Smooth muscle cell (in vitro differentiated cells): ENCODE data around the gene CCSER1. TPM values are rescaled to one million over a fixed set of nuclear protein-coding genes. Genes with fewer than 3 reads are reported as not detected.
A peak's percentile ranks its signal among the peaks of the same experiment; 100 is the strongest.

Source experiments
- DNase-seq: peaks from one replicate; lab custom pipeline; 2025; ENCODE audit not compliant: unreplicated experiment; lab: John Stamatoyannopoulos, UW
- H2AFZ ChIP-seq: fragments of 200-600 bp; sonication (generic); 2 replicates; pipeline ENCODE4 v1.6.0; 2016; ENCODE audit warnings: antibody characterized with exemption, low read depth, mild to moderate bottlenecking
- H3F3A ChIP-seq: fragments of 200-600 bp; sonication (generic); 2 replicates; pipeline ENCODE4 v1.6.0; 2017; ENCODE audit warnings: antibody characterized with exemption, low read depth
- H3K27ac ChIP-seq: fragments of 200-600 bp; sonication (generic); 2 replicates; pipeline ENCODE4 v1.5.1; 2016; ENCODE audit warnings: low read depth, mild to moderate bottlenecking
- H3K27me3 ChIP-seq: fragments of 200-600 bp; sonication (generic); 2 replicates; pipeline ENCODE4 v1.6.1; 2016; ENCODE audit warnings: low read depth, mild to moderate bottlenecking
- H3K36me3 ChIP-seq: fragments of 200-600 bp; sonication (generic); 2 replicates; pipeline ENCODE4 v1.5.1; 2016; ENCODE audit warnings: low read depth
- H3K4me1 ChIP-seq: fragments of 200-600 bp; sonication (generic); 2 replicates; pipeline ENCODE4 v1.5.1; 2016; ENCODE audit warnings: low read depth
- H3K4me2 ChIP-seq: fragments of 200-600 bp; sonication (generic); 2 replicates; pipeline ENCODE4 v1.6.0; 2016; ENCODE audit warnings: mild to moderate bottlenecking
- H3K4me3 ChIP-seq: fragments of 200-600 bp; sonication (generic); 2 replicates; pipeline ENCODE4 v1.5.1; 2016; ENCODE audit warnings: mild to moderate bottlenecking
- H3K79me2 ChIP-seq: fragments of 200-600 bp; sonication (generic); 2 replicates; pipeline ENCODE4 v1.6.0; 2016; ENCODE audit warnings: low read depth, mild to moderate bottlenecking
- H3K9ac ChIP-seq: fragments of 200-600 bp; sonication (generic); 2 replicates; pipeline ENCODE4 v1.6.0; 2016; ENCODE audit warnings: low read depth
- H3K9me3 ChIP-seq: fragments of 200-600 bp; sonication (generic); replicated peaks from 2 replicates; pipeline ENCODE4 v1.5.1; 2016; ENCODE audit warnings: low read depth
- H4K20me1 ChIP-seq: fragments of 200-600 bp; sonication (generic); 2 replicates; pipeline ENCODE4 v1.6.0; 2016; ENCODE audit warnings: low read depth
- WGBS: methylation state at CpG from one replicate; pipeline ENCODE4 v1.1.7; 2016; ENCODE audit warnings: low lambda C conversion rate; 5-methylcytosine and 5-hydroxymethylcytosine counted together
- polyA plus RNA-seq: library from polyadenylated mRNA; unstranded; fragments of >200 nt; fragmentation: Nextera tagmentation; extraction: Ambion mirVana; gene quantifications from 2 replicates; pipeline ENCODE4 v1.2.1, GENCODE V29; 2016
- total RNA-seq: library from RNA; depleted of rRNA; stranded (reverse); fragments of >200 nt; gene quantifications from 2 replicates; pipeline ENCODE4 v1.2.3, GENCODE V29; 2014
- TF ChIP-seq, protein P1 (sequence below): fragments of 200-600 bp; sonication (generic); IDR thresholded peaks from 2 replicates; pipeline ENCODE4 v1.5.1; 2017; ENCODE audit warnings: borderline replicate concordance, mild to moderate bottlenecking, antibody characterized with exemption; ENCODE audit not compliant: insufficient read depth, poor library complexity, severe bottlenecking

Gene CCSER1
- 0.76 and 1.0 TPM in 2 replicates for total RNA-seq
- 0.58 TPM in 1 of 2 replicates, not detected in the other for polyA plus RNA-seq

DNA sequence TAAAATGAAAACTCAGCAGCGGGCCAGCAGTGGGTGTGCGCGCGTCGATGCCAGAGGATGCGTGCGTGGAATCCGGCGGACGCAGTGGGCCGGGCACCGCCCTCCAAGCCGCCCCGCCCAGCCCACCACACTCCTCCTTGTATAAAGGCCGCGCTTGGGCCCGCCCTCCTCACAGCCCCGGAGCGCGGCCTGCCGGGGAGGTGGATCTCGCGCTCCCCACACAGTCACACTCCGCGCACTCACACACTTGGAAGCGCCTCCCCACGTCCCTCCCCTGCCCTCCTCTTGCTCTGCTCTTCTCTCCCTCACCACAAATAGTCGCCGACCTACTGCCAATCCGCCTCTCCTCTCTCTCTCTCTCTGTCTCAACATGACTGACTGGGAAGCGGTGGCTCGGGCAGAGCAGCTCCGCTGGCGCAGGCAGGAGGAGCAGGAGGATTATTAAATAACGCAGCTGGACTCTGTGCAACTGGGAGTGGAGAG is at the start of gene CCSER1:
Gene CCSER1 (plus strand): TSS at position 172 of the 483 bp plus-strand sequence.
- H3K27ac ChIP-seq = no peak within 1 kb of the TSS
- peaks cover 49% of the 10 kb centered on the region for H3K27me3 ChIP-seq
- under 1% methylated on average over 23 of the region's 35 CpGs for WGBS
- peak within 1 kb of the TSS; percentile 67 for H3K4me3 ChIP-seq
- peak within 1 kb of the TSS; percentile 92 for H3K4me2 ChIP-seq
- H3K4me1 ChIP-seq = no peaks in the 10 kb centered on the region
- H3K36me3 ChIP-seq = no peaks in the 10 kb centered on the region
- peak; percentile 14 for DNase-seq
- no peaks in the 10 kb centered on the region for H3K9me3 ChIP-seq
- no peaks in the 10 kb centered on the region for H4K20me1 ChIP-seq
- H3K9ac ChIP-seq = no peak within 1 kb of the TSS
- no peaks in the 10 kb centered on the region for H3F3A ChIP-seq
- H2AFZ ChIP-seq = peak within 1 kb of the TSS; percentile 86
- TF ChIP-seq, protein P1, sequence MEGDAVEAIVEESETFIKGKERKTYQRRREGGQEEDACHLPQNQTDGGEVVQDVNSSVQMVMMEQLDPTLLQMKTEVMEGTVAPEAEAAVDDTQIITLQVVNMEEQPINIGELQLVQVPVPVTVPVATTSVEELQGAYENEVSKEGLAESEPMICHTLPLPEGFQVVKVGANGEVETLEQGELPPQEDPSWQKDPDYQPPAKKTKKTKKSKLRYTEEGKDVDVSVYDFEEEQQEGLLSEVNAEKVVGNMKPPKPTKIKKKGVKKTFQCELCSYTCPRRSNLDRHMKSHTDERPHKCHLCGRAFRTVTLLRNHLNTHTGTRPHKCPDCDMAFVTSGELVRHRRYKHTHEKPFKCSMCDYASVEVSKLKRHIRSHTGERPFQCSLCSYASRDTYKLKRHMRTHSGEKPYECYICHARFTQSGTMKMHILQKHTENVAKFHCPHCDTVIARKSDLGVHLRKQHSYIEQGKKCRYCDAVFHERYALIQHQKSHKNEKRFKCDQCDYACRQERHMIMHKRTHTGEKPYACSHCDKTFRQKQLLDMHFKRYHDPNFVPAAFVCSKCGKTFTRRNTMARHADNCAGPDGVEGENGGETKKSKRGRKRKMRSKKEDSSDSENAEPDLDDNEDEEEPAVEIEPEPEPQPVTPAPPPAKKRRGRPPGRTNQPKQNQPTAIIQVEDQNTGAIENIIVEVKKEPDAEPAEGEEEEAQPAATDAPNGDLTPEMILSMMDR = no peak
- H3K79me2 ChIP-seq = no peaks in the 10 kb centered on the region

DNA sequence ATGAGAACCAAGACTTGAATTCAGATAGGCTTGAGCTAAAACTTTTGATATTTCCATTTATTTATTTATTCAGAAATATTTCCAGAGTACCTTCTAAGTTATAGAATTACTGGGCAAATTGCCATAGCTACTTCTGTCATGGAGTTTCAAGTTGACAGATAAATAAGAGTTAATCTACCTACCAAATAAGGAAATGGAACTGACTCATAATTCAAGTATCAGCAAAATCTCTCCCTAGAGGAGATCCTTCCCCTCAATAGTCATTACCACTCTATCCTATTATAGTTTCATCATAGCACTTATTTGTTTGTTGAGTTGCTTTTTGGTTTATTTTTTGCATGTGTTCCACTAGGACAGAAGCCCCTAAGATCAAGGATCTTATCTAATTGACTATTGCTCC is 48.8 kb upstream of the CCSER1 start:
- Histone ChIP-seq H3K9me3 (no peaks in the 10 kb centered on the region), H3K9ac (no peak overlapping the region), H3K4me2 (no peak overlapping the region), H3K4me1 (no peaks in the 10 kb centered on the region), H3K27ac (no peak overlapping the region), H3K4me3 (no peak overlapping the region), H3K27me3 (peaks cover 5% of the 10 kb centered on the region), H2AFZ (no peak overlapping the region), H3F3A (no peaks in the 10 kb centered on the region), H3K79me2 (no peaks in the 10 kb centered on the region), H4K20me1 (no peaks in the 10 kb centered on the region), H3K36me3 (no peaks in the 10 kb centered on the region)
- no peak for DNase-seq
- TF ChIP-seq, protein P1 = no peak

- Histone ChIP-seq H3K4me1 (no peaks in the 10 kb centered on the region), H3K27me3 (peaks cover 5% of the 10 kb centered on the region), H3F3A (no peaks in the 10 kb centered on the region), H3K9ac (no peak overlapping the region), H4K20me1 (no peaks in the 10 kb centered on the region), H3K36me3 (no peaks in the 10 kb centered on the region), H3K79me2 (no peaks in the 10 kb centered on the region), H3K4me2 (no peak overlapping the region), H2AFZ (no peak overlapping the region), H3K4me3 (no peak overlapping the region), H3K27ac (no peak overlapping the region), H3K9me3 (no peaks in the 10 kb centered on the region)
- TF ChIP-seq, protein P1 = no peak
- no peak for DNase-seq
- WGBS = 84% methylated on average over 2 of the region's 2 CpGs
Observed at GRCh38 chr4:90080116-90080515, 47.1 kb upstream of the CCSER1 start.

GRCh38 chr4:90081432-90082144 is 45.6 kb upstream of the CCSER1 start:
- DNase-seq = no peak
- Histone ChIP-seq H2AFZ (no peak overlapping the region), H3K36me3 (no peaks in the 10 kb centered on the region), H3K9me3 (no peaks in the 10 kb centered on the region), H3K27ac (no peak overlapping the region), H3K27me3 (peaks cover 2% of the 10 kb centered on the region), H3K4me2 (no peak overlapping the region), H3K4me1 (no peaks in the 10 kb centered on the region), H3F3A (no peaks in the 10 kb centered on the region), H3K79me2 (no peaks in the 10 kb centered on the region), H4K20me1 (no peaks in the 10 kb centered on the region), H3K9ac (no peak overlapping the region), H3K4me3 (no peak overlapping the region)
- TF ChIP-seq, protein P1 = no peak
- WGBS = 69% methylated on average over 8 of the region's 8 CpGs
